HepG2 (cell line): ENCODE data around the gene SEPTIN2. TPM values are rescaled to one million over a fixed set of nuclear protein-coding genes. Genes with fewer than 3 reads are reported as not detected.

ENCODE experiments used
- BRCA1 ChIP-seq: sonication (generic); formaldehyde crosslinking; IDR thresholded peaks from 2 replicates; pipeline ENCODE4 v1.4.0; 2020; ENCODE audit warnings: missing genetic modification reagents
- FOXK1 ChIP-seq: sonication (generic); formaldehyde crosslinking; IDR thresholded peaks from 2 replicates; pipeline ENCODE4 v1.4.0; 2020; ENCODE audit warnings: low read depth, missing genetic modification reagents, borderline replicate concordance
- HBP1 ChIP-seq: IDR thresholded peaks from 2 replicates; pipeline ENCODE4 v1.6.1; 2016; ENCODE audit warnings: low read depth, control low read depth
- IKZF5 ChIP-seq: IDR thresholded peaks from 2 replicates; pipeline ENCODE4 v1.6.1; 2018; ENCODE audit warnings: missing genetic modification reagents, mild to moderate bottlenecking, missing compliant biosample characterization
- NONO ChIP-seq, 2 experiments: fragments of 450-650 bp in 1 of 2; sonication (generic) in 1 of 2; formaldehyde crosslinking in 1 of 2; IDR thresholded peaks in 1 of 2; conservative IDR thresholded peaks in 1 of 2; 2 replicates each; pipeline versions ENCODE4 v1.6.1 to v1.8.0; 2017 to 2022; ENCODE audit warnings: mild to moderate bottlenecking in 1 of 2, missing genetic modification reagents in 1 of 2, moderate library complexity in 1 of 2
- SATB2 ChIP-seq: sonication (generic); formaldehyde crosslinking; IDR thresholded peaks from 2 replicates; pipeline ENCODE4 v1.5.0; 2020; ENCODE audit warnings: missing genetic modification reagents
- SETDB1 ChIP-seq: sonication (generic); formaldehyde crosslinking; IDR thresholded peaks from 2 replicates; pipeline ENCODE4 v1.5.1; 2020; ENCODE audit warnings: missing genetic modification reagents, mild to moderate bottlenecking, borderline replicate concordance
- TAF15 ChIP-seq: fragments of 200-400 bp; formaldehyde crosslinking; IDR thresholded peaks from one replicate; pipeline ENCODE4 v1.6.1; 2018; ENCODE audit warnings: mild to moderate bottlenecking, low read depth, low read length; ENCODE audit not compliant: poor library complexity, severe bottlenecking
- TCF7 ChIP-seq: sonication (generic); IDR thresholded peaks from 2 replicates; pipeline ENCODE4 v1.6.1; 2016; ENCODE audit warnings: antibody characterized with exemption, low read depth
- ZBTB8A ChIP-seq: sonication (generic); formaldehyde crosslinking; IDR thresholded peaks from 2 replicates; pipeline ENCODE4 v1.4.0; 2020; ENCODE audit warnings: mild to moderate bottlenecking, low read depth, missing genetic modification reagents, borderline replicate concordance
- ZNF280D ChIP-seq: sonication (generic); formaldehyde crosslinking; IDR thresholded peaks from 2 replicates; pipeline ENCODE4 v1.5.1; 2020; ENCODE audit warnings: mild to moderate bottlenecking, missing genetic modification reagents
- ZNF580 ChIP-seq: IDR thresholded peaks from 2 replicates; pipeline ENCODE4 v1.6.1; 2016; ENCODE audit warnings: low read depth, borderline replicate concordance
- ZNF678 ChIP-seq: sonication (generic); formaldehyde crosslinking; IDR thresholded peaks from 2 replicates; pipeline ENCODE4 v1.4.0; 2020; ENCODE audit warnings: mild to moderate bottlenecking, missing genetic modification reagents
- ZSCAN21 ChIP-seq: sonication (generic); formaldehyde crosslinking; IDR thresholded peaks from 2 replicates; pipeline ENCODE4 v1.8.0; 2022; ENCODE audit warnings: mild to moderate bottlenecking, missing genetic modification reagents, moderate library complexity, borderline replicate concordance
- polyA plus RNA-seq, 8 experiments: library from polyadenylated mRNA; depleted of rRNA in 3 of 8; stranded (reverse) in 7 of 8; unstranded in 1 of 8; fragments of >200 nt; fragmentation: Illumina TruSeq in 4 of 8; extraction: Trizol in 4 of 8; gene quantifications; 2 replicates each; pipeline versions ENCODE4 v1.2.1 to v1.2.3, GENCODE V29; 2011 to 2016; ENCODE audit warnings: low read depth in 4 of 8, missing spikeins in 1 of 8, mixed read lengths in 1 of 8; ENCODE audit not compliant: insufficient read depth in 1 of 8
- total RNA-seq, 5 experiments: library from RNA; depleted of rRNA; stranded (reverse); fragments of >200 nt; fragmentation: Illumina TruSeq; extraction: Trizol; gene quantifications; 2 replicates each; pipeline ENCODE4 v1.2.3, GENCODE V29; 2016; ENCODE audit warnings: low read depth in 1 of 5
- TF ChIP-seq, protein P1 (sequence below): sonication (generic); formaldehyde crosslinking; IDR thresholded peaks from 2 replicates; pipeline ENCODE4 v1.5.1; 2020; ENCODE audit warnings: mild to moderate bottlenecking, missing genetic modification reagents, borderline replicate concordance

Gene SEPTIN2
- total and polyA plus RNA-seq, 2 of the 13 experiments (the other 11 are each of a cell fraction or from before 2014, with no cell fraction given), result 493 to 733 TPM

GRCh38 chr2:241359481-241360045 is 43.8 kb downstream of the SEPTIN2 start (continued):
- TF ChIP-seq ZBTB8A (no peak), FOXK1 (CRISPR knock-in tag) (peak; percentile 32; the same call in 1 of the 2 replicates), IKZF5 (CRISPR knock-in tag) (peak; percentile 31; the same call in 1 of the 2 replicates), ZNF580 (no peak), SATB2 (CRISPR knock-in tag) (no peak), SETDB1 (CRISPR knock-in tag) (no peak), TAF15 (no peak), TCF7 (no peak), ZNF678 (CRISPR knock-in tag) (0 out of 2 replicates have a peak, but pooled peaks have one; percentile 66), BRCA1 (CRISPR knock-in tag) (no peak), ZSCAN21 (CRISPR knock-in tag) (no peak), NONO (IDR thresholded peaks at IDR 0.05) (no peak), NONO (CRISPR knock-in tag; conservative IDR thresholded peaks at IDR 0.05) (no peak), HBP1 (CRISPR knock-in tag) (no peak), ZNF280D (CRISPR knock-in tag) (no peak)
- TF ChIP-seq, protein P1, sequence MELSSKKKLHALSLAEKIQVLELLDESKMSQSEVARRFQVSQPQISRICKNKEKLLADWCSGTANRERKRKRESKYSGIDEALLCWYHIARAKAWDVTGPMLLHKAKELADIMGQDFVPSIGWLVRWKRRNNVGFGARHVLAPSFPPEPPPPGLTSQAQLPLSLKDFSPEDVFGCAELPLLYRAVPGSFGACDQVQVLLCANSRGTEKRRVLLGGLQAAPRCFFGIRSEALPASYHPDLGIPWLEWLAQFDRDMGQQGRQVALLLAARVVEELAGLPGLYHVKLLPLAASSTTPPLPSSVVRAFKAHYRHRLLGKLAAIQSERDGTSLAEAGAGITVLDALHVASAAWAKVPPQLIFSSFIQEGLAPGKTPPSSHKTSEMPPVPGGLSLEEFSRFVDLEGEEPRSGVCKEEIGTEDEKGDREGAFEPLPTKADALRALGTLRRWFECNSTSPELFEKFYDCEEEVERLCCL, result no peak
